ENCODE results near the gene ADD1. TPM values are rescaled to one million over a fixed set of nuclear protein-coding genes. Genes with fewer than 3 reads are reported as not detected.
A peak's percentile ranks its signal among the peaks of the same experiment; 100 is the strongest.

ADD1 gene
- total and polyA plus RNA-seq, 7 experiments from 2014 or later: 152 to 300 (median 260) TPM

DNA sequence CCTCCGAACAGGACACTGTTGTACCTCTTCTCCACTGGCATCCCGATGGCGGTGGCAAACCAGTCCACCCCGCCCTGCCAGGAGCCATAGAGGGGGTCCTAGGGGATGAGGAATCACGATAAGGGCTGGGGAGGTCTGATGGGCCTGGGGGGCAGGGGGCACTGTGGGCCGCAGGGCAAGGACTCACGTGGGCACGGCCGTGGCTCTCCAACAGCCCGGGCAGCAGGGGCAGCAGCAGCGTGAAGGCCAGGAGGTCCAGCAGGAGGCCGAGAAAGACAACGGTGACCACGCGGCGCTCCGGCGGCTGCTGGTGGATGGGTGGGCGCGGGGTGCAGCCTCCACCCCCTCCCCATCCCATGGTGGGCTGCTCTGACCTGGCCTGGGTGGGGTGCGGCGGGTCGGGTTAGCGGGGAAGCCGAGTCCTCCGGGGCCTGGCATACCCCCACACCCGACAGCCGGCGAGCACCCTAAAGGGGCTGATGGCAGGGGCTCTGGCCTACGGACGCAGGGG is 90.0 kb downstream of the ADD1 start:
- no peaks in the 10 kb centered on the region for H3K9me3 ChIP-seq (ENCODE audit: control insufficient read depth in 2 of 3, low read length in 3 of 3)
- CTCF ChIA-PET: no interaction called here
- peaks cover 5 to 42% (median 12%) of the 10 kb centered on the region in 3 experiments for H3K36me3 ChIP-seq (ENCODE audit: control insufficient read depth in 2 of 3, insufficient read depth in 3 of 3, low read length in 3 of 3)
- no peaks in the 10 kb centered on the region for H3K27me3 ChIP-seq (ENCODE audit: control insufficient read depth in 2 of 2, insufficient read depth in 2 of 2, low read length in 2 of 2)
- peaks cover 0 to 2% (median 0%) of the 10 kb centered on the region in 11 donors for H3K9me3 Mint-ChIP-seq
- intact Hi-C loops (cut with micrococcal nuclease): loop anchor here (1.0 to 10.0 kb wide), 9 partner anchors 30 to 519 kb away; partner anchors contain the start of genes ADD1 (in 2 of the 2), GRK4 (in 2 of the 2), NOP14 (in 2 of the 2) and TNIP2 (in 2 of the 2)
- H3K27ac ChIP-seq (ENCODE audit: low read depth, low read length): peak overlapping the region; percentile 74
- H3K4me1 Mint-ChIP-seq: peaks cover 17 to 40% (median 37%) of the 10 kb centered on the region in 7 donors
- H3K4me3 Mint-ChIP-seq: peak overlapping the region in 9 of 10 donors; percentile 79 to 93 (median 86)
- H3K4me1 ChIP-seq (ENCODE audit: control insufficient read depth in 2 of 2, insufficient read depth in 2 of 2, low read length in 2 of 2): peaks cover 38 to 46% of the 10 kb centered on the region in 2 donors
- POLR2A ChIA-PET: no interaction called here
- peak overlapping the region; percentile 48 for H3K4me3 ChIP-seq (ENCODE audit: low read length)
- DNase-seq: no peak
- peaks cover 0 to 20% (median 4%) of the 10 kb centered on the region in 5 donors for H3K36me3 Mint-ChIP-seq
- ATAC-seq: no peak
- peak overlapping the region; percentile 86 to 96 (median 93) for H3K27ac Mint-ChIP-seq
- no peaks in the 10 kb centered on the region for H3K27me3 Mint-ChIP-seq

DNA sequence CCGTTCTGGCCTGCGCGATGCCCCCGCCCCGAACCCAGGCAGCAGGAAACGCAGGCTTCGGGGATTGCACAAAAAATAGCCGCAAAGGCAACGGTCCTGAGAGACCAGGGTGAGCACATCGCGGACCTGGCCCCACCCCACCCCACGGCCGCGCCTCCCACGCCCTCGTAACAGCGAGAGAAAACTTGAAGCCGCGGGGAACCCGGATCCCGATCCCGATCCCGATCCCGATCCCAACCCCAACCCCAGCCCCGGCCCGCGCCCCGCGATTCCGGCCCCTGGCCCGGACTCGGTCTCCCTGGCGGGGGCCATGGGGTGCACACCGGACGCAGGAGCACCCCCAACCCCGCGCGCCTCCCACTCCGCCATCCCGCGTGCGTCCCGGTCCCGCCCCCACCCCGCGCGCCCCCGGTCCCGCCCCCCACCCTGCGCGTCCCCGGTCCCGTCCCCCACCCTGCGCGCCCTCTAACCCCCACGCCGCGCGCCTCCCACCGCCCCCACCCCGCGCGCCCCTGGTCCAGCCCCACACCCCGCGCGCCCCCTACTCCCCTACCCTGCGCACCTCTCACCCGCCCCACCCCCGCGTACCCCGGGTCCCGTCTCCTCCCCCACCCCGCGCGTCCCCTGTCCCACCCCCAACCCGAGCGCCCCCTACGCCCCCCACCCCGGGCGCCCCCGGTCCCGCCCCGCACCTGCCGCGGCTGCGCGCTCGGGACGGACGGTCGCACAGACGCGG is 90.6 kb downstream of the ADD1 start:
- ATAC-seq: peak; percentile 32

DNA sequence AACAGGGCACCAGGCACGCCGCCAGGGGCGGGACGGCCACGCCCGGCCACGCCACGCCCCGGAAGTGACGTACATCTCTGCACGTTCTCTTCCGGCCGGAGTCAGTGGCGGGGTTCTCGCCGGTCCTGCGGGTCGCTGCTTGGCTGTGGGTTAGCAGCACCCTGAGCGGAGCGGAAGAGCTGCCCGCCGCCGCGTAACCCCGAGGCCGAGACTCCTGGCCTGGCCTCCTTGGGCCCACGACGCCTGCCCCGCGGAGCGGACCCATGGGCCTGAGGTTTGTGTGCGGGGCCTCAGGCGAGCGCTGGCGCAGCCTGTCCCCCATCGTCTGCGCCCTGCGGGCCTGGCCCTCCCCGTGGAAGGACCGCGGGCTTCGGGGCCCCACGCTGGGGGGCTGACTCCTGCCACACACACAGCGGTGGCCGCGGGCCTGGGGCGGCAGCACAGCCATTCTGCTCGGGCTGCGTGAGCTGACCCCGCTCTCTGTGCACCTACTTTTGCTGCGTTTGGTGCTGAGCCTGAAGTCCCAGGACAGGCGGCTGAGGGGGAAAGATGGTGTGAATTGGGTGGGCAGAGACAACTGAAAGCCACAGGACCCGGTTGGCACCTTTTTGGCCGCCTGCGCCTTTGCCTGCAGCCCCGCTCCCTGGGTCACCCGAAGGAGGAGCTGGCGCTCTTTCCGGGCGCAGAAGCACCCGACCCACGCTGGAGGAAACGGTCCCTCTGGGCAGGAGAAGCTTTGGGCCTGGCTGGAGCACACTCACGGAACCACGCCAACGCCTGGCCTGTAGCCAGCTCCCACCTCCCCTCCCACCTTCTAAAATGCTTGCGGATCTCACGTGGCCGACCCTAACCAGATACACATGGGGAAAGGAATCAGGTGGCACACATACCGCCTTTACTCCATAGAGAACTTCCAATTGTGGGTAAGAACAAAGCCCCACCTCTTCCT is 91.4 kb downstream of the ADD1 start:
- peak overlapping the region; percentile 67 to 91 (median 87) for H3K27ac Mint-ChIP-seq
- H3K36me3 Mint-ChIP-seq: peaks cover 0 to 19% (median 6%) of the 10 kb centered on the region in 5 donors
- H3K9me3 ChIP-seq (ENCODE audit: control insufficient read depth in 2 of 3, low read length in 3 of 3): no peaks in the 10 kb centered on the region
- peaks cover 17 to 44% (median 37%) of the 10 kb centered on the region in 7 donors for H3K4me1 Mint-ChIP-seq
- intact Hi-C loops (cut with micrococcal nuclease): loop anchor here (1.0 to 10.0 kb wide), 10 partner anchors 19 to 520 kb away; partner anchors contain the start of genes ADD1 (in 2 of the 2), GRK4 (in 2 of the 2), NOP14 (in 2 of the 2) and TNIP2 (in 2 of the 2)
- DNase-seq (peak; percentile 90 to 99 (median 95)), ATAC-seq (peak; percentile 81)
- no peaks in the 10 kb centered on the region for H3K27me3 Mint-ChIP-seq
- ChIA-PET CTCF (interaction anchor here (0.6 to 1.8 kb wide), 4 partner anchors 10 to 106 kb away, joined by 3 to 6 read pairs (median 4); no protein-coding TSS in a partner anchor), POLR2A (interaction anchor here (0.6 to 4.0 kb wide), 16 partner anchors 9 to 183 kb away, joined by 3 to 26 read pairs (median 4); partner anchors contain the start of genes GRK4 and NOP14)
- peaks cover 0 to 2% (median 0%) of the 10 kb centered on the region in 11 donors for H3K9me3 Mint-ChIP-seq
- peaks cover 38 to 46% of the 10 kb centered on the region in 2 donors for H3K4me1 ChIP-seq (ENCODE audit: control insufficient read depth in 2 of 2, insufficient read depth in 2 of 2, low read length in 2 of 2)
- H3K4me3 Mint-ChIP-seq: peak overlapping the region; percentile 76 to 91 (median 84)
- no peaks in the 10 kb centered on the region for H3K27me3 ChIP-seq (ENCODE audit: control insufficient read depth in 2 of 2, insufficient read depth in 2 of 2, low read length in 2 of 2)
- peaks cover 1 to 45% (median 9%) of the 10 kb centered on the region in 3 experiments for H3K36me3 ChIP-seq (ENCODE audit: control insufficient read depth in 2 of 3, insufficient read depth in 3 of 3, low read length in 3 of 3)
- H3K4me3 ChIP-seq (ENCODE audit: low read length): peak overlapping the region; percentile 97
- peak overlapping the region; percentile 92 for H3K27ac ChIP-seq (ENCODE audit: low read depth, low read length)

More for the DNA sequence above, 90.6 kb downstream of the ADD1 start:
- H3K27me3 Mint-ChIP-seq: no peaks in the 10 kb centered on the region
- peaks cover 0 to 2% (median 0%) of the 10 kb centered on the region in 11 donors for H3K9me3 Mint-ChIP-seq
- intact Hi-C loops (cut with micrococcal nuclease): loop anchor here (1.0 to 10.0 kb wide), 9 partner anchors 29 to 519 kb away; partner anchors contain the start of genes ADD1 (in 2 of the 2), GRK4 (in 2 of the 2), NOP14 (in 2 of the 2) and TNIP2 (in 2 of the 2)
- no peaks in the 10 kb centered on the region for H3K9me3 ChIP-seq (ENCODE audit: control insufficient read depth in 2 of 3, low read length in 3 of 3)
- H3K27ac ChIP-seq (ENCODE audit: low read depth, low read length): peak overlapping the region; percentile 92
- H3K36me3 Mint-ChIP-seq: peaks cover 0 to 19% (median 5%) of the 10 kb centered on the region in 5 donors
- H3K27ac Mint-ChIP-seq: peak overlapping the region in 4 of 9 donors; percentile 68 to 88 (median 80)
- peaks cover 5 to 42% (median 12%) of the 10 kb centered on the region in 3 experiments for H3K36me3 ChIP-seq (ENCODE audit: control insufficient read depth in 2 of 3, insufficient read depth in 3 of 3, low read length in 3 of 3)
- H3K4me1 Mint-ChIP-seq: peaks cover 17 to 44% (median 37%) of the 10 kb centered on the region in 7 donors
- peaks cover 38 to 46% of the 10 kb centered on the region in 2 donors for H3K4me1 ChIP-seq (ENCODE audit: control insufficient read depth in 2 of 2, insufficient read depth in 2 of 2, low read length in 2 of 2)
- CTCF ChIA-PET: no interaction called here
- POLR2A ChIA-PET: interaction anchor here (1.0 to 4.0 kb wide), 4 partner anchors 12 to 89 kb away, joined by 4 to 26 read pairs (median 6); partner anchors contain the start of genes GRK4 and NOP14
- H3K4me3 ChIP-seq (ENCODE audit: low read length): peak overlapping the region; percentile 48
- no peaks in the 10 kb centered on the region for H3K27me3 ChIP-seq (ENCODE audit: control insufficient read depth in 2 of 2, insufficient read depth in 2 of 2, low read length in 2 of 2)
- peak in 7 of 9 donors; percentile 39 to 62 (median 53) for DNase-seq
- peak overlapping the region in 9 of 10 donors; percentile 59 to 92 (median 86) for H3K4me3 Mint-ChIP-seq

DNA sequence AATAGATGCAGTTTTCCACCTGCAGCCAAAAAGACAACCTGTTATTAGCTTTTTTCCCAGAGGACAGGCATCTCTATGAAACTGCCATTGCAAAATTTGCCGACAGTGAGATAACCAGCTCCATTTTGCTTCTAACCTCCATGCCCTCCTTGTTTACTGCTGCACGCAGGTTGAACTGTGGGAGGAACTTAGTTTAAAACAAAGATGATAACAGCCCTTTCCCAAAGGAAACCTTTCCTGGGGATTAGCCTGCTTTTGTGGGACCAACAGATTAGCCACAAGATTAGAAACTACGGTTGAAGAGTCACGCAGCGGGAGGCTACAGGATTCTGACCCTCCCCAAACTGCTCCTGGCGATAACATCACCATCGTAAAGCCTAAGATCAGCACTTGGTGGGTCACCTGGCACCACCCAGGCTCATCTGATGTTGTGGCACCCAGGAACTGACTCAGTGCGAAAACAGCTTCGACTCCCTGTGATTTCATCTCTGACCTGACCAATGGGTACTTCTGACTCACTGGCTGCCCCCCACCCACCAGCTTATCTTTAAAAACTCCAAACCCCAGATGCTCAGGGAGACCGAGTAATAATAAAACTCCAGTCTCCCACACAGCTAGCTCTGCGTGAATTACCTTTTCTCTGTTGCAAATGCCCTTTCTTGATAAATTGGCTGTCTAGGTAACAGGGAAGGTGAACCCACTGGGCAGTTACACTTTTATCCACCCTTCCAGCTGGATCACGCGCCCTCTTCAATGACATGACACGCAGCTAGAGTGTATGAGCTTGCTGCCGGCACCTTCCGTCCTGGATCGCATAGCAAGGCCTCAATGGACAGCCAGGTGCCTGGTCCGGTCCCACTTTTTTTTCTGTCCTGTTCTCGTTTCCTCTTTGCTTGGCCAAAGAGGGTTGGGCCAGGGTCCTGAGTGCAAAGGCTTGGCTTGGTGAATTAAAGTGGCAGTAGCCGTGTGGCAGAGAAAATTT is 92.4 kb downstream of the ADD1 start:
- peak overlapping the region; percentile 76 to 91 (median 84) for H3K4me3 Mint-ChIP-seq

DNA sequence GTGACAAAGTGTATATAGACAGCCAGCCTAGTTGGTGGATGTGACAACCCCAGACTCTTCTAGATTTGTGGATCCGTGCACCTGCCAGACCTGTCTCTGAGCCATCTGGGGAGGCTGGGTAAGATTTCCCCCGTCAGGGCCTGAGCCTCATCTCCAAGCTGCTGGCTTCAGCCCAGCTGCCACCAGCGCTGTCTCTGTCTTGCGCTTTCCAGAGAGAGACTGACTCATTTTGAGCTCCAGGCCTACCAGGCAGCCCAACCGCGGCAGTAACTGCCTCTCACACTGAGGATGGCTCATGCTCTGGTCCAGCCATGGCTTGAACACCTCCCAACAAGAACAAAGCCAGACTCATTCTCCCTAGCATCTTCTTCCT is 93.1 kb downstream of the ADD1 start:
- Mint-ChIP-seq H3K4me3 (peak overlapping the region; percentile 11 to 91 (median 80)), H3K9me3 (peaks cover 0 to 3% (median 0%) of the 10 kb centered on the region in 11 donors), H3K27ac (peak overlapping the region; percentile 67 to 91 (median 78)), H3K27me3 (no peaks in the 10 kb centered on the region), H3K4me1 (peaks cover 17 to 40% (median 34%) of the 10 kb centered on the region in 7 donors), H3K36me3 (peaks cover 0 to 25% (median 6%) of the 10 kb centered on the region in 5 donors)
- DNase-seq: peak in 1 of 9 donors; percentile 54
- ChIA-PET CTCF (interaction anchor here (1.8 kb wide), 1 partner anchor 17 kb away, joined by 6 read pairs; no protein-coding TSS in a partner anchor), POLR2A (interaction anchor here (1.2 to 4.0 kb wide), 4 partner anchors 7 to 26 kb away, joined by 3 to 26 read pairs (median 5); partner anchors contain the start of genes GRK4 and NOP14)
- H3K4me3 ChIP-seq (ENCODE audit: low read length): no peak overlapping the region
- intact Hi-C loops (cut with micrococcal nuclease): loop anchor here in 1 of 2 donors (10.0 kb wide), 1 partner anchor 522 kb away; the partner anchor contains the start of genes CFAP99 and ZFYVE28
- peaks cover 33 to 52% of the 10 kb centered on the region in 2 donors for H3K4me1 ChIP-seq (ENCODE audit: control insufficient read depth in 2 of 2, insufficient read depth in 2 of 2, low read length in 2 of 2)
- ATAC-seq: no peak
- H3K36me3 ChIP-seq (ENCODE audit: control insufficient read depth in 2 of 3, insufficient read depth in 3 of 3, low read length in 3 of 3): peaks cover 5 to 48% (median 8%) of the 10 kb centered on the region in 3 experiments
- H3K27me3 ChIP-seq (ENCODE audit: control insufficient read depth in 2 of 2, insufficient read depth in 2 of 2, low read length in 2 of 2): no peaks in the 10 kb centered on the region
- H3K27ac ChIP-seq (ENCODE audit: low read depth, low read length): peak overlapping the region; percentile 92
- no peaks in the 10 kb centered on the region for H3K9me3 ChIP-seq (ENCODE audit: control insufficient read depth in 2 of 3, low read length in 3 of 3)

More for the DNA sequence above, 92.4 kb downstream of the ADD1 start:
- intact Hi-C loops (cut with micrococcal nuclease): loop anchor here (1.0 to 10.0 kb wide), 4 partner anchors 18 to 521 kb away; partner anchors contain the start of genes TNIP2 (in 2 of the 2), CFAP99 (in 1 of the 2) and ZFYVE28 (in 1 of the 2)
- DNase-seq (peak in 1 of 9 donors; percentile 72), ATAC-seq (peak; percentile 14)
- POLR2A ChIA-PET: interaction anchor here (0.6 to 4.0 kb wide), 17 partner anchors 8 to 184 kb away, joined by 3 to 26 read pairs (median 4); partner anchors contain the start of genes GRK4 and NOP14
- Histone ChIP-seq H3K36me3 (ENCODE audit: control insufficient read depth in 2 of 3, insufficient read depth in 3 of 3, low read length in 3 of 3) (peaks cover 2 to 45% (median 8%) of the 10 kb centered on the region in 3 experiments), H3K27ac (ENCODE audit: low read depth, low read length) (peak overlapping the region; percentile 92), H3K9me3 (ENCODE audit: control insufficient read depth in 2 of 3, low read length in 3 of 3) (no peaks in the 10 kb centered on the region), H3K4me3 (ENCODE audit: low read length) (peak overlapping the region; percentile 97), H3K27me3 (ENCODE audit: control insufficient read depth in 2 of 2, insufficient read depth in 2 of 2, low read length in 2 of 2) (no peaks in the 10 kb centered on the region), H3K4me1 (ENCODE audit: control insufficient read depth in 2 of 2, insufficient read depth in 2 of 2, low read length in 2 of 2) (peaks cover 38 to 51% of the 10 kb centered on the region in 2 donors)
- CTCF ChIA-PET: interaction anchor here (0.6 to 1.8 kb wide), 4 partner anchors 9 to 123 kb away, joined by 3 to 6 read pairs (median 4); no protein-coding TSS in a partner anchor
- Mint-ChIP-seq H3K36me3 (peaks cover 0 to 27% (median 6%) of the 10 kb centered on the region in 5 donors), H3K9me3 (peaks cover 0 to 3% (median 0%) of the 10 kb centered on the region in 11 donors), H3K27ac (peak overlapping the region; percentile 78 to 91 (median 83)), H3K4me1 (peaks cover 17 to 44% (median 37%) of the 10 kb centered on the region in 7 donors), H3K27me3 (no peaks in the 10 kb centered on the region)
